Measurements from ENCODE around the gene ZXDC. TPM values are rescaled to one million over a fixed set of nuclear protein-coding genes. Genes with fewer than 3 reads are reported as not detected.

The ZXDC gene
- total and polyA plus RNA-seq, 2 donors (not counting 1 experiment from before 2014, with no cell fraction given), result 38.9 to 70.9 TPM

GRCh38 chr3:126474498-126475412 is 936 bp downstream of the ZXDC start:
- H3K9ac ChIP-seq (ENCODE audit: low read length), result peak overlapping the region; percentile 77
- H3K27ac Mint-ChIP-seq, result peak overlapping the region; percentile 91
- 11% methylated on average over 72 of the region's 72 CpGs for WGBS (ENCODE audit: insufficient coverage)
- H2AFZ ChIP-seq (ENCODE audit: insufficient read depth, low read depth, low read length, poor library complexity, severe bottlenecking), result peak overlapping the region; percentile 50
- intact Hi-C loops (cut with micrococcal nuclease), result loop anchor here (2.0 to 10.0 kb wide), 5 partner anchors 392 to 1578 kb away; partner anchors contain the start of genes MCM2, OSBPL11, SEC61A1 and SLC41A3
- peak overlapping the region; percentile 96 for H3K4me2 ChIP-seq (replicated peaks; ENCODE audit: low read depth, low read length, poor library complexity, severe bottlenecking)
- H3K4me3 ChIP-seq (ENCODE audit: control extremely low read depth in 1 of 5, extremely low read depth in 1 of 5, insufficient read depth in 1 of 5, low read depth in 2 of 5, low read length in 4 of 5), result peak overlapping the region; percentile 45 to 76 (median 65)
- H3K36me3 ChIP-seq (replicated peaks in 1 of 2; ENCODE audit: control extremely low read depth in 1 of 2, control insufficient read depth in 1 of 2, extremely low read depth in 1 of 2, insufficient read depth in 2 of 2, low read length in 1 of 2), result peaks cover 7 to 34% of the 10 kb centered on the region in 2 experiments
- no peaks in the 10 kb centered on the region for H3K27me3 Mint-ChIP-seq
- CTCF ChIA-PET, result no interaction called here
- H3K4me1 Mint-ChIP-seq, result peaks cover 42% of the 10 kb centered on the region
- H3K79me2 ChIP-seq (ENCODE audit: control insufficient read depth, insufficient read depth, low read length), result peaks cover 48% of the 10 kb centered on the region
- H3K9me3 Mint-ChIP-seq (ENCODE audit: insufficient read depth), result no peaks in the 10 kb centered on the region
- POLR2A ChIA-PET, result interaction anchor here (0.6 kb wide), 1 partner anchor 117 kb away, joined by 4 read pairs; no protein-coding TSS in a partner anchor
- peaks cover 35 to 39% of the 10 kb centered on the region in 2 donors for H3K4me1 ChIP-seq (ENCODE audit: control insufficient read depth in 2 of 2, insufficient read depth in 2 of 2, low read length in 2 of 2)
- no peak for ATAC-seq (ENCODE audit: low read depth)
- DNase-seq, result peak; percentile 64
- TF ChIP-seq, protein P1, sequence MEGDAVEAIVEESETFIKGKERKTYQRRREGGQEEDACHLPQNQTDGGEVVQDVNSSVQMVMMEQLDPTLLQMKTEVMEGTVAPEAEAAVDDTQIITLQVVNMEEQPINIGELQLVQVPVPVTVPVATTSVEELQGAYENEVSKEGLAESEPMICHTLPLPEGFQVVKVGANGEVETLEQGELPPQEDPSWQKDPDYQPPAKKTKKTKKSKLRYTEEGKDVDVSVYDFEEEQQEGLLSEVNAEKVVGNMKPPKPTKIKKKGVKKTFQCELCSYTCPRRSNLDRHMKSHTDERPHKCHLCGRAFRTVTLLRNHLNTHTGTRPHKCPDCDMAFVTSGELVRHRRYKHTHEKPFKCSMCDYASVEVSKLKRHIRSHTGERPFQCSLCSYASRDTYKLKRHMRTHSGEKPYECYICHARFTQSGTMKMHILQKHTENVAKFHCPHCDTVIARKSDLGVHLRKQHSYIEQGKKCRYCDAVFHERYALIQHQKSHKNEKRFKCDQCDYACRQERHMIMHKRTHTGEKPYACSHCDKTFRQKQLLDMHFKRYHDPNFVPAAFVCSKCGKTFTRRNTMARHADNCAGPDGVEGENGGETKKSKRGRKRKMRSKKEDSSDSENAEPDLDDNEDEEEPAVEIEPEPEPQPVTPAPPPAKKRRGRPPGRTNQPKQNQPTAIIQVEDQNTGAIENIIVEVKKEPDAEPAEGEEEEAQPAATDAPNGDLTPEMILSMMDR (IDR thresholded peaks at IDR 0.05), result no peak
- TF ChIP-seq EZH2 (IDR thresholded peaks at IDR 0.05; ENCODE audit: borderline replicate concordance, insufficient read depth, low read depth, low read length, poor library complexity, severe bottlenecking), result no peak
- H3K27me3 ChIP-seq (replicated peaks in 1 of 4; ENCODE audit: control extremely low read depth in 1 of 4, control insufficient read depth in 3 of 4, insufficient read depth in 4 of 4, low read length in 3 of 4), result no peaks in the 10 kb centered on the region
- peak overlapping the region; percentile 89 for H3K4me3 Mint-ChIP-seq
- H3K9me3 ChIP-seq (ENCODE audit: control extremely low read depth in 1 of 3, control insufficient read depth in 2 of 3, insufficient read depth in 1 of 3, low read length in 2 of 3), result peaks cover 0 to 7% (median 0%) of the 10 kb centered on the region in 3 donors
- peak overlapping the region; percentile 48 to 73 for H3K27ac ChIP-seq (ENCODE audit: low read length in 2 of 2)
- peaks cover 40% of the 10 kb centered on the region for H4K20me1 ChIP-seq (ENCODE audit: control insufficient read depth, insufficient read depth, low read length, poor library complexity, severe bottlenecking)
